Eye (tissue), 1 donor: ENCODE results near the gene RAB3IL1.
"Not testable (repeated sequence)": the region's sequence is repeated elsewhere in the genome, so short reads cannot be mapped to it uniquely, and the experiment has no call there.

ENCODE experiments used
- DNase-seq: peaks from one replicate; pipeline ENCODE4 v3.0.0-alpha.2; 2015

The RAB3IL1 gene

DNA sequence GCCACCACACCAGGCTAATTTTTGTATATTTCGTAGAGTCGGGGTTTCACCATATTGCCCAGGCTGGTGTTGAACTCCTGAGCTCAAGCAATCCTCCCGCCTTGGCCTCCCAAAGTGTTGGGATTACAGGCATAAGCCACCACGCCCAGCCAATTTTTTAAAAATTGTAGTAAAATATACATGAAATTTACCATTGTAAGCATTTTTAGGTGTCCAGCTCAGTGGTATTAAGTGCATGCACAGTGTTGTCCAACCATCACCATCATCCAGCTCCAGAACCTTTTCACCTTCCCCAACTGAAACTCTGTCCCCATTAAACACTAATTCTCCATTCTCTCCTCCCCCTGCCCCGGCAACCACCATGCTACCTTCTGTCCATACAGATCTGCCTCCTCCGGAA lies 34.5 kb downstream of the RAB3IL1 start:
- DNase-seq: no peak

DNA sequence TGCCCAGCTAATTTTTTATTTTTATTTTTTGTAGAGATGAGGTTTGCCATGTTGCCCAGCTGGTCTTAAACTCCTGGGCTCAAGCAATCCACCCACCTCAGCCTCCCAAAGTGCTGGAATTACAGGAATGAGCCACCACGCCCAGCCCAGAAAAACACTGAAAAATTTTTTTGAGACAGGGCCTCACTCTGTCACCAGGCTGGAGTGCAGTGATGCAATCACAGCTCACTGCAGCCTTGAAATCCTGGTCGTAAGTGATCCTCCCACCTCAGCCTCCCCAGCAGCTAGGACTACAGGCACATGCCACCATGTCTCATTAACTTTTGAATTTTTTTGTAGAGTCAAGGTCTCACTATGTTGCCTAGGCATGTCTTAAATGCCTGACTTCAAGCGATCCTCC lies 35.1 kb downstream of the RAB3IL1 start:
- not testable (repeated sequence) for DNase-seq

DNA sequence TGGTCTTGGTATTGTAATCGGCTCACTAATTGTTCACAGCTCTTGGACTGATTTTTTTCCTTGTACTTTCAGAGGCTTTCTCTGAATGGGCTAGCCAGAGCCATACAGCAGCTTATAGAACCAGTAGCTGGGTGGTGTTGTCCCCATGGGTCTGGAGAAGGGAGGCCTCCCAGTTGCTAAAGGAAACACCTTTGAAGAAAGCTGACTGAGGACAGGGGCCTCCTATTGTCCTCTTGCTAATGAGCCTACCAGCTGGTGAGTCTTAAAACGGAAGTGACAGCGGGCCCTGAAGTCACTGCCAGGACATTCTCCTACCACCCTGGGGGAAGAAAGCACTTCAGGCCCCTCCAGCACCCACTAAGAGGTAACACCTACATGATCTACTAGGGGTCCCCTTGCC lies 36.0 kb downstream of the RAB3IL1 start:
- no peak for DNase-seq

DNA sequence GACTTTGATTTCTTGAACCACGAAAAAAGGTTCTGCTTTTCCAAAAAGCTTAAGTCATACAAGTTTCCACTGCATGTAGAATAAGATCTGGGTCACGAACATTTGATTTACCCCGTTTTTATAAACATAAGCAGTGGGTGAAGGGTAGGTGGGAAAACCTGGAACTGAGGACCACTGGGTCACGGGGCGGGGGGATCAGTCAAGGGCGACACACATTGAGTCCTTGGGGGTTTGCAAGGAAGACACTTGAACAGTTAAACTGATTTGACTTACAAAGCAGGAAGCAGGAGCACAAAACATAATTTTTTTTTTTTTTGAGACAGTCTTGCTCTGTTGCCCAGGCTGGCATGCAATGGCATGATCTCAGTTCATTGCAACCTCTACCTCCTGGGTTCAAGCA lies 36.9 kb downstream of the RAB3IL1 start:
- DNase-seq: no peak

DNA sequence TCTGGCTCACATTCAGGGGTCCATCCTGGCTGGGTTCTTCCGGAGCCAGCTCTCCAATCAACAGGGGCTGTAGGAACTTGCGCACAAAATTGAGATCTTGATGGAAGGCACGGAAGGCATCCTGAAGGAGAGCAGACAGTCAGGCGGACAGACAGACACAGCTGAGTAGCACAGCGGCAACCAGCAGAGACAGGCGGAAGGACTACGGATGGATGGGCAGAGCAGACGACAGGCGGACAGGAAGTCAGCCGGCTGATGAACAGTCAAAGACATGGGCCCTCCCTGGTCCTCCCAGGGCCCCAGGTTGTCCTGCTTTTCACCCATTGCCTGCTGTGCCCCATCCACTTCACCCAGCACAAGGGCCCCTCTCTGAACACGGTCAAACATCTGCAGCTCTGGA lies 37.3 kb downstream of the RAB3IL1 start:
- DNase-seq: no peak

DNA sequence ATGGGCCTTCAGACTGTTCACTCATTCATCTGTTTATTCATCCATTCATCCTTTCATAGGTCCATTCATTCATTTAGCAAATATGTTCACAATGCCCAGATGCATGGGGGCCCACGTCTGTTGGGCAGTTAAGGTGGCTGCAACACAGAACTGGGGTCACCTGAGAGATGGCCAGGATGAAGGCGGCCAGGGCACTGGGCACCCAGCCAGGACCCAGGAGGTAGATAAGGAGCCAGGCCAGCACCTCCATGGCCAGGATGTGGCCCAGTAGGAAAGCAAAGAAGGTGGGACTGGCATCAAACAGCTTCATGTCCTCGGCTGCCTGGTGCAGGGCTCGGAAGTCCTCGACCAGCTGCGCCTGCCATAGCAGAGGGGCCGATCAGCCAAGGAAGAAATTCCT lies 38.2 kb downstream of the RAB3IL1 start:
- DNase-seq: no peak

DNA sequence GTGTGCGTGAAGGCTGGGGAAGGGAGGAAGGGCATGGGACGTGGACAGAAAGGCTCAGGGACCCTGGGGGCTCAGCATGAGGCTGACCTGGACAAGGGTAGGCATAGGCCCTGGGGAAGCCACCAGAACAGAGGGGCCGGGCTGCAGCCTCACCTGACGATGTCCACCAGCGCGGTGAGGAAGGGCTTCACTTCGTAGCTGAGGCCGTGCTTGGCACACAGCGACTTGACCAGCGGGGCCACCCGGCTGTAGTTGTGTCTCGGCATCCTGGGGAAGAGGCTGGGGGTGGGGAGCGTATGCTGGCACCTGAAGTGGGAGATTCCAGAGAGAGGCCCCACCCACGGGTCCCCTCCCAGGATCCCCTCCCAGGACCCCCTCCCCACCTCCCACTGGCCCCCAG lies 41.7 kb downstream of the RAB3IL1 start:
- DNase-seq: no peak

DNA sequence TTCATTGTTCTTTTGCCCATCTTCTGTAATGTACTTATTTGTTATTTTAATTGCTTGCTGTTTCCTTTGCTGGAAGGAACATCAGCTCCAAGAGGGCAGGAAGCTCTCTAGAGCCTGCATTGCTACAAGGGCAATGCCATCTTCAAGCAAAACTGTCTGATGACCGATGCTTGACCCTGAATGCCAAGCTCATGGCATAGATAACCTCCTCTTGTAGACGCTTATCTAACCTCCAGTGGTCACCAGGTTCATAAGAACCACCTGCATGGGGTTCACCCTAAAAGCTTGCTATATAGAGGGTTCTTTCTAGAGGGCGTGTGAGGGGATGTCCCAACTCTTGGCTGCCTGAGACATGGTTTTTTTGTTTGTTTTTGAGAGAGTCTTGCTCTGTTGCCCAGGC lies 42.5 kb downstream of the RAB3IL1 start:
- no peak for DNase-seq

DNA sequence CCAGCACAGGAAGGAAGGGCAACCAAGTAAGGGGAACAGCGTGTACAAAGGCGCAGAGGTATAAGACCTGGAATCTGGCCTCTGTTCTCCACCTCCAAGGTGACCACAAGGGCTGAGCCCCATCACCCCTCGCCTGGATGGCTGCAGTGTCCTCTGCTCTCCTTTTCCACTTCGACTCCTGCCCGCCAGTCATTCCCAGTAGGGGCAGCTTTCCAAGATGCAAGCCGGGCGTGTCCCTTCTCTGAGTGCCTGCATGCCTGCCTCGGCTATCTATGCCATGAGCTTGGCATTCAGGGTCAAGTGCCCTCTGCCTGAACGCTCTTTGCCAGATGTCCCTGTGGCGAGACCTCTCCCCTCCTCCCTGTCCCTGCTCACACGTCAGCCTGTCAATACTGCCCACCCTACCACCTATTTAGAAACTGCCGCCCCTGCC lies 43.0 kb downstream of the RAB3IL1 start:
- DNase-seq: no peak

DNA sequence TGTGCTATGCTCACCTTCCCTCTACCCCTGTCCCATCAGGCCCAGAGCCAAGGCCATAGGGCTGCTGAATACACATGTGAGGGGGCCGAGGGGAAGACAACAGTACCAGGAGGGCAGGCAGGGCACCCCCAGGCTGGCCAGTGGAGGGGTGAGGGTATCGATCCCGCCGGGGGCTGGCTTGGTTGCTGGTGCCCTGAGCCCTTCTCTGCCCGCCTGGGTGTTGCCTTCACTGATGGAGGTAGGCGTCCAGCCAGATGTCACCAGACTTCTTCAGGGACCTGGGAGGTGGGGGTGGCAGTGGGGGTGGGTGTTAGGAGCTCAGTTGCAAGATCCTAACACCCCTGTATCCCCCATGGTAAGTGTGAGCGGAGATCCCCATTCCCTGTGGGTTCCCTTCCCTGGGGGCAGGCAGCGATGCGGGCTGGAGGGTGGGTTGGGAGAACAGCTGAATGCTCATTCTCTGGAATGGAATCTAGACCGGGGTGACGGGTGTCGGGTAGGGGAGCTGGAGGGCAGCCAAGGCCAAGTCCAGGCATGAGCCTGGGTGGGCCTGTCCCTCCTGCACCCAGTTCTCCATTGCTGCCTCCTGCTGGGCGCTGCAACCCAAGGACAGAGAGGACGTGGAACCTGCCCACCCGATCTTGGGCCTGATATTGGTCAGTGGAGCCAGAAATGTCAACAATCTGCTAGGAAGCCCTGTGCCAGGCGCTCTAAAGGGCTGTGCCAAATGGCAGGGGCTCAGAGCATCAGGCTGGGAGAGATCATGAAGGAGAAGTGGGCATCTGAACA lies 43.6 kb downstream of the RAB3IL1 start:
- DNase-seq: no peak

DNA sequence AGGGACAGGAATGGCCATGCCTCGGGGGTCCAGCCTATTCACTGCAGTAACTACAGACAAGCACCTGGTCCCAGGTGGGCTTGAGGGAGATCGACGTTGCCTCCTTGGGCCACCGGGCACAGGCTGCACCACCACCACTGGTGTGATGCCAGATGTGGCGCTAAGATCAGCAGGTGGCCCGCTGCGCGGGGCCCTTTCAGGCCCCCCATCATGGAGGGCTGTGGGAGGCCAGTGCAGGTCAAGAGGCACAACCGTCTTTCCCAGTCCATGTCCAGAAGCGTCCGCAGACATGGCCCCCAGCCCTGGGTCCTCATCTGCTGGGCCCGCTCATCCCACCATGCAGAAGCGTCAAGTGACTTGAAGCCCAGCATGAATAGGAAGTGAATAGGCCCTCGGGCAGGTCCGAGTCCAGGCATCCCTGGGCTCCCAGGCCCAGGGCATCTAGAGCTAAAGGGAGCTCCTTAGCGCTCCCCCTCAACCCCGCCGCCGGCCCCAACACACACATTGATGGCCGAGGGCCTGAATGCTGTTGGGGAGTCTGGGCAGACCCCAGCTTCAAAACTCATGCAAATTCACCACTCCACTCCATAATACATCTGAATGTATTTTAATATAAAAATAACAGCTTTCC lies 44.3 kb downstream of the RAB3IL1 start:
- DNase-seq: no peak

DNA sequence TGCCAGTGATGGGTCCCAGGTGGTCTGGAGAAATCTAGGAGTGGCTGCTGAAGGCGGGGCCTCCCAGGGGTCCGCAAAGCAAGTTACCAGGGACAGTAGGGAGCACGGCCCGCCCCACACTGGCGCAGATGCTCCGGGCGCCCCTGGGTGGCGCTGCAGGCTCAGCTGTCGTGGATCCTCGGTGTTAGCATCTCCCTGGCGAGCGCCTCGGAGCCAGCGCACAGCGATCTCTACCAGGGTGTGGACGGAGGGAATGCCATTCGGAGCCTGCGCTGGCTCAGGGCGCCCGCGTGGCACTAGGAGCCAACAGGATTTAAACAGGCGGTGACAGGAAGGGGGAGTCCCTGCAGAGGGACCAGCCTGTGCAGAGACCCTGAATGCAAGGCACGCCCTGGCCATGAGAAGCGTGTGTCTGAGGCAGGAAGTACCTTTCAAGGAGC lies 46.2 kb downstream of the RAB3IL1 start:
- DNase-seq: peak; percentile 90

DNA sequence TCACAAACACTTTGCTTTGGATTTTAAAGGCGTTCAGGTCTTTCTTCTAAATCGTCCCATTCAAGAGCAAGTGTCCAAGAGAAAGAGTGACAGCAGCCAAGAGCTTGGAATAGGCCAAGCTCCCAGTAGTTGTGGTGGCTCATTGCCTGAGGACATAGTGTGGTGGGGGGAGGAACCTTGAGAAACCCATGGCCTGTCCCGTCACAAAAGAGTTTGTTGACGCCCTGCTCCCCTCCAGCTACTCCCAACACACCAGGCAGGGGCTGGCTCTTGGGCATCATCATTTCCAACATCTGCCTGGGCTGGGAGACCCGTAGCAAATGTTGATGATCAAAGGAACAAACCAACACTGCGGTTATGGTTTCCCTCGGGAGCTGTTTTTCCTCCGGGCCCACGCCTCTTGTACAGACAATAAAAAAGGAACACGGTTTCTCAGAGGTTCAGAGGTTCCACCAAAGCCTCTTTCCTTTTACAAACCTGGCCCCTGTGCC lies 46.8 kb downstream of the RAB3IL1 start:
- no peak for DNase-seq

DNA sequence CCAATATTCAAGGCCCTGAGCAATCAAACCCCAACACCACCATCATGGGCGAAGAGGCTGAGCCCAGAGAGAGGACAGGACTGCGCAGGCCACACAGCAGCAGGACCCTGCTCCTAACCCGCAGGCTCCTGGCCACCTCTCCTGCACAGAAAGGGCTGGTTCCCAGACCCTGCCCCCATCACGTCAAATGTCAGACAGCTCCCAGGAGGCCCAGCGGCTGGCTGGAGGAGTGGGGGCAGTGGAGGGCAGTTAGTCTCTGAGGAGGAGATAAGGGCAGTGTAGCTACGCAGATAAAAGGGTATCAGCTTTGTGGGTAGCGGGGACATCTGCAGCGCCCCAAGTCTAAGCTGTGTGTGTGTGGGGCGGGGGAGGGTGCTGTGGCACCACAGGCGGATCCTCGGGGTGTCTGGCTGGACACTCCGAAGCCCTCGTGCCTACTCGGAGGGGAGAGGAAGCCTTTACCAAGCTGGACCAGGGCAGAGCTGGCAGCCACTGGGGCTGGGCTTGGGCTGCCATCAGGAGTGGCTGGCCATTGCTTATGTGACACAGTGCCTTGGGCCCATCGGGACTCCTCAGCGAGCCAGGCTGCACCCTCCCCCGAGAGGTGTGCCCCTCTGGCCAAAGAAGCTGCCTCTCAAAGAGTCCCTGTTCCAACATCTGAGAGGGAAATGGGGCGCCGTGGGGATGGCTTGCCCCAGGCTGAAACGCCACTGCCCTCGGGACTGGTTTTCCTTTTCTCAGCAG lies 47.5 kb downstream of the RAB3IL1 start:
- peak; percentile 41 for DNase-seq

DNA sequence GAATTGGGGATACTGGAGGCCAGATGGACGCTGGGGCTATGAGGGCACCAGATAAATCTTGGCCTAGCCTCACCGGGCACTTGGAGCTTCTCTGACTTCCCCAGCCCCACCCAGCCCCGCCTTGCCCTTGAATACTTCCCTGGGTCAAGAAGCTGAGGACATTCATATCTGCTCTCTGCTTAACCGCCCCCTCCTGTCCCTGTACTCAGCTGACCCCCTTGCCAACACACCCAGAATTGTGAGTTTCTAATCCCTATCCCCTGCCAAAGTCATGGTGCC lies 48.0 kb downstream of the RAB3IL1 start:
- no peak for DNase-seq

DNA sequence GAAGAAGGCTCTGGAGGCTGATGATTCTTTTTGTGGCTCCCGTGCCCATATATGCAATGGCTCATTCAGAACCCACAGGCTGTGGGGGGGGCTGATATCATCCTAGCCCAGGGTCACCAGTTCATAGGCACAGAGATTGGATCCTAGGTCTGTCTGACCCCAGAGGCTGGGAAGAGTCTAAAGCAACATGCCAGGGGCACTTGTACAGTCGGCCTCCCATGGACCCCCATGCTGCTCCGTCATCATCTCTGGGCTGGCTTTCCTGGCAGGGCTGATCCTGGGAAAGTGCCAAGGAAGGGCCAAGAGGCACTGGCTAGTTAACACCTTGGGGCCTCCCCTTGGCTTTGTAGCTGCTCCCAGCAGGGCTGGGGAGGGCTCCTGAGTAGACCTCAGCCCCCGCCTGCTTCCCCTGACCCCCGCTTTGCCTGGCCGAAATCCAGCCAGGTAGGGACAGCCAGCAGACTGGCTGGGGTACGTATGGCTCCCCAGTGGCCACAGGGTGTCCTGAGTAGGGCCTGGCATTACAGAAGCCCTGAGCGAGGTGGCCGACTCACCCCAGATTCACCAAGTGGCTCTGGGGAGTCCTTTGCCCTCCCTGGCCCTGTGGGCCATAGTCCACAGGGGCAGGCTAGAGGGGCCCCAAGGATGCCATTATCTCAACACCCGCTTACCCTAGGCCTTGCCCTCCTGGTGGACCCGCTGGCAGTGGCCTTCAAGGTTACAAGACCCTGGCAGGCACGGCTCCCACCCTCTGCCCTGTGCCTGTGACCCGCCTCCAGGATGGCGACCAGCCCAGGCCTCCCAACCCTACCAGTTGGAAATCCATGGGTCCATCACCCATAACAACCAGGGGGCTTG lies 48.6 kb downstream of the RAB3IL1 start:
- DNase-seq: no peak

DNA sequence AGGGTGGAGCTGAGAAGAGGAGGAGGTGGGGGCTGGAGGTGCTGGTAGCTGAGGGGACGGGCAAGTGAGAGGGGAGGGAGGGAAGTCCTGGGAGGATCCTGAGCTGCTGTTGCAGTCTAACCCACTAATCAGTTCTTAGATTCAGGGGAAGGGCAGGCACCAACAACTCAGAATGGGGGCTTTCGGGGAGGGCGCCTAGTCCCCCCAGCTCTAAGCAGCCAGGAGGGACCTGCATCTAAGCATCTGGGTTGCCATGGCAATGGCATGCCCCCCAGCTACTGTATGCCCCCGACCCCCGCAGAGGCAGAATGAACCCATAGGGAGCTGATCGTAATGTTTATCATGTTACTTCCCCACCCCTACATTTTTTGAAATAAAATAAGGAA lies 50.4 kb downstream of the RAB3IL1 start:
- no peak for DNase-seq

DNA sequence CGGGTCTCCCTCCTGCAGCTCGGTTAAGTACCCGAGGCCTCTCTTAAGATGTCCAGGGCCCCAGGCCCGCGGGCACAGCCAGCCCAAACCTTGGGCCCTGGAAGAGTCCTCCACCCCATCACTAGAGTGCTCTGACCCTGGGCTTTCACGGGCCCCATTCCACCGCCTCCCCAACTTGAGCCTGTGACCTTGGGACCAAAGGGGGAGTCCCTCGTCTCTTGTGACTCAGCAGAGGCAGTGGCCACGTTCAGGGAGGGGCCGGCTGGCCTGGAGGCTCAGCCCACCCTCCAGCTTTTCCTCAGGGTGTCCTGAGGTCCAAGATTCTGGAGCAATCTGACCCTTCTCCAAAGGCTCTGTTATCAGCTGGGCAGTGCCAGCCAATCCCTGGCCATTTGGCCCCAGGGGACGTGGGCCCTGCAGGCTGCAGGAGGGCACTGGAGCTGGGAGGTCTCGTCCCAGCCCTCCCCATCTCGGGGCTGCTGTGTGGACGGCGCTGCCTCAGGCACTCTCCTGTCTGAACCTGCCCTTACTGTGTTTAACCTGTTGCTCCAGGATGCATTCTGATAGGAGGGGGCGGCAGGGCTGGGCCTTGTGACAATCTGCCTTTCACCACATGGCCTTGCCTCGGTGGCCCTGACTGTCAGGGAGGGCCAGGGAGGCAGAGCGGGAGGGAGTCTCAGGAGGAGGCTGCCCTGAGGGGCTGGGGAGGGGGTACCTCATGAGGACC lies 51.0 kb downstream of the RAB3IL1 start:
- DNase-seq: no peak

DNA sequence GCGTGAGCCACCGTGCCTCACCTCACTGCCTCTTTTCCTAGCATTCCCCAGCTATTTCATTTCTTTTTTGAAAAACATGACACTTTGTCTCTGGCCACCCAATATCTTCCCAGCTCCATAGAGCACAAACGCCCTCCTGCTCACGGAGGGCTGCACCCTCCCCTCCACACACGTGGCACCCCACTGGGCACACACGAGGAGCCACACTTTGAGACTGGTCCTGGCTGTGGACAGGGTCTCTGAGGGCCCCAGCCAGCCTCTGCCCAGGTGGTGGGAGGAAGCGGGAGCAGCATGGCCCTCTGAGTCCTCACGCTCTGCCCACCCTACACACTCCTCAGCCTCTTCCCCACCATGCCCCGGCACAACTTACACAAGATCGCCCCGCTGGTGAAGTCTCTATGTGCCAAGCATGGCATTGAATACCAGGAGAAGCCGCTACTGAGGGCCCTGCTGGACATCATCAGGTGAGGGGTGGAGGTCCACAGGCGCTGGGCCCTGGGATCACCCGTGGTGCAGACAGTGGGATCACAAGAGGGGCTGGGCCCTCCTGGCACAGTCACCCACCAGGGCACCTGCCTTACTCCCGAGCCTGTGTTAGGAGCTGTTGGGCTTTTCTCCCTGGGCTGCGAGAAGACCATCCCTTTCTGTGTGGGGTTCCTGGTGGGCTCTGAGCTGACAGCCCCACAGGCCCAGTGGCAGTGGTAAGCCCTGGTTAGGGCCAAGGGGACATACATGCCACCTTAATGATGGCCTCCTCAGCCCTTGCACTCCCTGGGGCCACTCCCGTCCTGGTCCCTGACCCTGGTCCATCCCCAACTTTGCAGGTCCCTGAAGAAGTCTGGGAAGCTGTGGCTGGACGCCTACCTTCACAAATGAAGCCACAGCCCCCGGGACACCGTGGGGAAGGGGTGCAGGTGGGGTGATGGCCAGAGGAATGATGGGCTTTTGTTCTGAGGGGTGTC lies 52.3 kb downstream of the RAB3IL1 start:
- no peak for DNase-seq

DNA sequence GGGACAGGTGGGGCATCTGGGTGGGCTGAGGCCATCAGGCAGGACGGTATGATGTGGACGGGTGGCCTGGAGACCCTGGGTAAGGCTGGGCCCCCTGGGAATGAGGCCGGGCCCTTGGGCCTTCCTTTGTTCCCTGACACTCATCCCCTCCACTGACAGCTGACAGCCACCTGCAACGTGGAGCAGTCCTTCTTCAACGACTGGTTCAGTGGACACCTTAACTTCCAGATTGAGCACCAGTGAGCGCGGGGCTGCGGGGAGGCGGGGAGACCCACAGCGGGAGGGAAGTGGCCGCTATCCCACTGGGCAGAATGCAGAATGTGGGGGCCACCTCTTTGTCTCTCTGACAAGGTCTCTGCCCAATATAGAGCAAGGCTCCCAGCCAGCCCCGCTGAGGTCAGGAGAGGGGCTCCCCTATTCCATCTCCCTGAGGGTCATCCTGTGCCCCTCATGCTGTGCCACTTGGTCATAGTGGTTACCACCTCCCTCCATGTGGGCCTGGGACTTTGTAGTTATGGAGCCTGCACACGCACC lies 53.8 kb downstream of the RAB3IL1 start:
- DNase-seq: no peak
